HG03196 (cell line): ENCODE measurements around the gene SUSD3.

Experiments used
- ATAC-seq: cut with Tn5 transposase; IDR thresholded peaks from one replicate; pipeline ENCODE4 v1.9.1; 2021; ENCODE audit not compliant: unreplicated experiment

The SUSD3 gene

GRCh38 chr9:93072383-93072795 is 13.9 kb downstream of the SUSD3 start:
- no peak for ATAC-seq

GRCh38 chr9:93076101-93076791 is 17.7 kb downstream of the SUSD3 start:
- ATAC-seq = no peak

- no peak for ATAC-seq
Observed at GRCh38 chr9:93076792-93077128, 18.3 kb downstream of the SUSD3 start.

GRCh38 chr9:93077367-93077766 is 18.9 kb downstream of the SUSD3 start:
- ATAC-seq = no peak

- ATAC-seq = no peak
Observed at GRCh38 chr9:93077811-93078210, 19.3 kb downstream of the SUSD3 start.

GRCh38 chr9:93079371-93079770 is 20.9 kb downstream of the SUSD3 start:
- no peak for ATAC-seq

GRCh38 chr9:93080406-93080805 is 21.9 kb downstream of the SUSD3 start:
- no peak for ATAC-seq

- no peak for ATAC-seq
Observed at GRCh38 chr9:93081081-93081529, 22.6 kb downstream of the SUSD3 start.

GRCh38 chr9:93081931-93082330 is 23.4 kb downstream of the SUSD3 start:
- no peak for ATAC-seq

GRCh38 chr9:93082841-93083411 is 24.4 kb downstream of the SUSD3 start:
- no peak for ATAC-seq

- ATAC-seq = no peak
Observed at GRCh38 chr9:93083592-93084470, 25.3 kb downstream of the SUSD3 start.

GRCh38 chr9:93084471-93084881 is 26.0 kb downstream of the SUSD3 start:
- ATAC-seq = no peak

GRCh38 chr9:93085676-93086075 is 27.2 kb downstream of the SUSD3 start:
- ATAC-seq = no peak

- no peak for ATAC-seq
Observed at GRCh38 chr9:93086447-93087224, 28.1 kb downstream of the SUSD3 start.

- ATAC-seq = no peak
Observed at GRCh38 chr9:93087971-93088655, 29.6 kb downstream of the SUSD3 start.

- no peak for ATAC-seq
Observed at GRCh38 chr9:93088656-93089015, 30.1 kb downstream of the SUSD3 start.

- ATAC-seq = no peak
Observed at GRCh38 chr9:93089024-93089423, 30.5 kb downstream of the SUSD3 start.

- no peak for ATAC-seq
Observed at GRCh38 chr9:93089481-93089991, 31.0 kb downstream of the SUSD3 start.

GRCh38 chr9:93090091-93090655 is 31.7 kb downstream of the SUSD3 start:
- no peak for ATAC-seq

- ATAC-seq = no peak
Observed at GRCh38 chr9:93091056-93091452, 32.6 kb downstream of the SUSD3 start.
